Right ventricle myocardium superior (tissue), 1 donor: ENCODE results near the gene RWDD4. TPM values are rescaled to one million over a fixed set of nuclear protein-coding genes. Genes with fewer than 3 reads are reported as not detected.

ENCODE experiments used
- ATAC-seq: fragments of 200-7000 bp; cut with Tn5 transposase; one replicate; pipeline ENCODE4 v1.9.1; 2020; ENCODE audit warnings: mild to moderate bottlenecking; ENCODE audit not compliant: poor library complexity
- DNase-seq: peaks from one replicate; pipeline ENCODE4 v3.0.0-alpha.2; 2020
- intact Hi-C: fragments of 100-400 bp; cut with DNase I; formaldehyde crosslinking; loops from one replicate; pipeline ENCODE4 v1.11.2; 2022
- long read RNA-seq: library from polyadenylated mRNA; unstranded; transcript quantifications from one replicate; pipeline ENCODE4 v2.0.0, GENCODE V29; 2021
- total RNA-seq: library from RNA; stranded (reverse); fragmentation: NEBNext Ultra II Directional; extraction: Animal tissue kit (Norgen Biotek cat#: 25700); gene quantifications from one replicate; pipeline ENCODE4 v1.2.1, GENCODE V29; 2021
- donor health status: DM: no; HTN: yes; CAD: no; lungs with severe emphysema.

The RWDD4 gene
- 15.1 TPM for total RNA-seq
- long read RNA-seq, transcript RWDD4-202 (7 exons, 2,590 nt), result major isoform, 39 of 51 reads
- long read RNA-seq, partial matches to known transcripts, result 2 of 51 reads
- long read RNA-seq, other reads (novel, unspliced or antisense), result 10 of 51 reads

GRCh38 chr4:183659029-183659871, at the start of gene RWDD4, which contains the start of gene TRAPPC11:
RWDD4 (minus strand) TSS chr4:183659185; CDS start chr4:183658952, 233 bp downstream.
TRAPPC11 (plus strand) TSS chr4:183659293; CDS start chr4:183663868, 4,575 bp downstream.
- intact Hi-C loops, result no loop called here
- DNase-seq (peak; percentile 98), ATAC-seq (peak; percentile 100)

GRCh38 chr4:183702492-183702891, 43.5 kb upstream of the RWDD4 start:
- intact Hi-C loops, result no loop called here
- DNase-seq, result no peak
- ATAC-seq, result no peak

- intact Hi-C loops, result no loop called here
- ATAC-seq (no peak), DNase-seq (no peak)
Observed at GRCh38 chr4:183700407-183700806, 41.4 kb upstream of the RWDD4 start.

DNA sequence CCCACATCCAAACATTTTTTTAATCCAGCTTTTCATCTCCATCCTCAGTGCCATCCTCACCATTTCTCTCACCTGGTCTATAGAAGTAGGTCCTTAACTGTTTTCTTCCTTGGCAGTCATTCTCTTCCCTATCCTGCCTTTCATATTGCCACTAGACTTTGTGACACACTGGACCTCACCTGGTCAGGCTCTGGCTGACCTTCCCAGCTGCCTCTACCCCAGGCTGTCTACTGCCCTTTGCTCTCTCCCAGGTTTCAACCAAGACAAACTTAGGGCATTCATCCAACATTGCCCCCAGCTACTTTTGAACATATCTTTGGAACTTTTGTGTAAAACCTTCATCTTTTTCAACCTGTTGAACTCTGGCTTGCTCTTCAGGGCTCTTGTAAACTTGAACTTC, 39.9 kb upstream of the RWDD4 start:
- DNase-seq (no peak), ATAC-seq (no peak)
- intact Hi-C loops, result no loop called here

- no peak for ATAC-seq
- intact Hi-C loops, result no loop called here
- DNase-seq, result no peak
Observed at GRCh38 chr4:183691897-183692296, 32.9 kb upstream of the RWDD4 start.

- DNase-seq, result no peak
- ATAC-seq, result no peak
- intact Hi-C loops, result no loop called here
Observed at GRCh38 chr4:183691006-183691405, 32.0 kb upstream of the RWDD4 start.

DNA sequence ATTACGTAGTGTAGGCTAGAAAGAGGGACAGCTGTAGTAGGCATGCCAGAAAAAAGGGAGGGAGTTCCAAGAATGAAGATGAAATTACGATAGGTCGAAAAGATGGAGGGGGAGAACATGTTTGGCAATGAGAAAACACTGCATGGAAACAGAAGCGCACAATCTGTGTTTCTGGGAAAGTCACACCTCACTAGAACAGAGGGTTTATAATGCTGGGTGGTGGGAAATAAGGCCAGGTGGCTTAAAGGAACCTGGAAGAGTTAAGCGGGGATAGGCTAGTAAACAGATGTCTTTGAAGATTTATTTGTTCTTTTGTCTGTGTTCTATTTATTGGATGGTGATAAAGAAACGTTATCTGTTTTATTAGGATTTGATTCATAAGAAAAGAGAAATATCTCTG, 29.2 kb upstream of the RWDD4 start:
- no peak for DNase-seq
- intact Hi-C loops, result no loop called here
- no peak for ATAC-seq

DNA sequence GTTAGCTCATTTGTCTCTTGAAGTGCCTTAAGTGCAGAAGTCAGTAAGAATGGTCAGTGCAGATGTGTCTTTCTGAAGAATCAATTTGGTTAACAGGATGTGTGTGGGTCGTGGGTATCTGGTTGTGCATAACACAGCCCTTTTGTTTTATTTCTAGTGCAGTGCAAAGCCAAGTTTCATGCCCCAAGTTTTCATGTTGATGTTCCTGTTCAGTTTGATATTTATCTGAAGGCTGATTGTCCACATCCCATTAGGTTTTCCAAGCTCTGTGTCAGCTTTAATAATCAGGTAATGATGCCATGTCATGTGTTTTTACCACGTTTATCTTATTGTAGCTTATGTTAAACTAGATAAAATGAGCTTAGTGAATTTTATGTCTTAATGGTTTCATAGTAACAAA, 27.5 kb upstream of the RWDD4 start:
- DNase-seq (no peak), ATAC-seq (no peak)
- intact Hi-C loops, result no loop called here

DNA sequence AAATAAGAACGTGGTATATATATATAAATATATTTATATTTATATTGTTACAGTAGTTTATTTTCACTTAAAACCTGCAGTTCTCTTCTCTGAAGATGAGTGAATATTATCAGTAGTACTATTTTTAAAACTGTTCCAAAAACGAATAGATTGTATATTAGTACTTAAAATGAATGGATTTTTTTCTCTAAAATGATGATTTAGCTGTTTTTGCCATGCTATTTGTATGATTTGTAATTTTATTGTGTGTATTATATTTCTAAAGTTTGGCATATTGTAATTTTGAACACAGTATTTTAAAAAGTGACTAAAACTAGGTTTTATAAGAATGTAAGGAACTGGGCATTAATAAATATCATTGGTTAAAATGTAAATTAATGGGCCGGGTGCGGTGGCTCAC, 22.1 kb upstream of the RWDD4 start:
- ATAC-seq, result no peak
- intact Hi-C loops, result no loop called here
- no peak for DNase-seq

DNA sequence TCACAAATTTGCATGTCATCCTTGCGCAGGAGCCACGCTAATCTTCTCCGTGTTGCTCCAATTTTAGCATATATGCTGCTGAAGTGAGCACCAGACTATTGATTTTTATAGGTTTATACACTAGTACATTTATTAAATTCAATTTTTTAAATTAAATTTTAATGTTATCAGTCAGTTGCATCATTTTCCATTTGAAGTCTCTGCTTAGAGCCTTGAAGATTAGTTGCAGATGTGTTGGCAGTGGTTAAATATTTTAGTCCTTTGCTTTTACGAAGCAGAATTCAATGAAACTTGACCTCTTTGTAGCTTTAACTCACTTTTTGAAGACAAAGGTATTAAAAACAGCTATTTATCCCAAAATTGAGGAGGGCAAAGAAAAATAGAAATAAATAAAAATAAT, 16.6 kb upstream of the RWDD4 start:
- no peak for ATAC-seq

GRCh38 chr4:183674153-183674552, 15.2 kb upstream of the RWDD4 start:
- no peak for ATAC-seq

More for the DNA sequence above, 16.6 kb upstream of the RWDD4 start:
- DNase-seq, result no peak
- intact Hi-C loops, result no loop called here

GRCh38 chr4:183670960-183671555, 12.1 kb upstream of the RWDD4 start:
- no peak for DNase-seq
- intact Hi-C loops, result no loop called here

More at GRCh38 chr4:183674153-183674552, 15.2 kb upstream of the RWDD4 start:
- DNase-seq, result no peak
- intact Hi-C loops, result no loop called here

GRCh38 chr4:183670251-183670650, 11.3 kb upstream of the RWDD4 start:
- DNase-seq (no peak), ATAC-seq (no peak)
- intact Hi-C loops, result no loop called here

More at GRCh38 chr4:183670960-183671555, 12.1 kb upstream of the RWDD4 start:
- ATAC-seq, result no peak

DNA sequence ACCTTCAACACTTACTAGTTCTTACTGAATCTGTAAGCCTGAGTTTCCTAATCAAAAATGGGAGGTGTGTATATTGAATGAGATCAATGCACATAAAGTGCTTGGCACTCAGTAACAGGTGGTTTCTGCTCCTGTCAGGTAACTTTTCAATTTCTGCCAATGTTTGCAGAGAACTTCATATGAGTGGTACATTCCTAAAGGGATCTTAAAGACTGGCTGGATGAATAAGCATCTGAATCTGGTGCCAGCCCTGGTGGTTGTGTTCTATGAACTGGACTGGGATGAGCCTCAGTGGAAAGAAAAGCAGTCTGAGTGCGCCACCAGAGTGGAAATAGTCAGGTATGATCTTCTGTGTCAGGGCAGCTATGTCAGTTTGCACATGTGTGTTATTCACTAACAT, 7.1 kb upstream of the RWDD4 start:
- intact Hi-C loops, result no loop called here
- DNase-seq, result no peak
- no peak for ATAC-seq

GRCh38 chr4:183659872-183660242, 872 bp upstream of the RWDD4 start:
- intact Hi-C loops, result no loop called here
- DNase-seq (no peak), ATAC-seq (no peak)

GRCh38 chr4:183658362-183659028, 490 bp downstream of the RWDD4 start:
- ATAC-seq (peak; percentile 48), DNase-seq (peak; percentile 48)
- intact Hi-C loops, result no loop called here

DNA sequence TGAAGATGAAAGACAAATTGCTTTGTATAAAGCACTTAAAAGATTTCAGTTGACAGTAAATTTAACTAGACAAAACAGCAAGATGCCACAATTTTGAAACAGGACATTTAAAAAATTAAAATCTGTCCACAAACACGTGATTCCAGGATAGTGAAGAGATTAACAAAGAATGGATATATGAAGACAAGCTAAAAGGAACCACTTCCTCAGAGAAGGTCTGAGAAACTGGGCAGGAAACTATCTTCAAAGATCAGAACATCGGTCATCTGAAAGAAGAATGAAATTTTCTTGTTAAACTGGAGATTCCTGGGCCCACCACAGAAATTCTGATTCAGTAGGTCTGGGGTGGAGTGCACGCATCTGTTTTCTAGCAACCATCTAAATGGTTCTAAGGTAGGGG, 1.4 kb downstream of the RWDD4 start:
- no peak for DNase-seq
- intact Hi-C loops, result no loop called here
- ATAC-seq, result no peak

DNA sequence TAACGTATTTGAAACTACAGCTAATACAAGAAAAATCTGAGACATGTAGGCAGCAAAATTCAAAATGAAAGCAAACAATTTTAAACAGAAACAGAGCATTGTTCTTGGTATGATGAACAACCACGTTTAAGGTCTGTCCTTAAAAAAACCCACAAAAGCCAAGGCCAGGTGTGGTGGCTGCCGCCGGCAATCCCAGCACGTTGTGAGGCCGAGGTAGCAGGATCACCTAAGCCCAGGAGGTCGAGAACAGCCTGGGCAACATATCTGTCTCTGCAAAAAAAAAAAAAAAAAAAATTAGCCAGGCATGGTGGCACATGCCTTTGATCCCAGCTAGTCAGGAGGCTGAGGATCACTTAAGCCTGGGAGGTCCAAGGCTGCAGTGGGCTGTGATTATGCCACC, 13.7 kb downstream of the RWDD4 start:
- ATAC-seq, result no peak
- intact Hi-C loops, result no loop called here
- no peak for DNase-seq

DNA sequence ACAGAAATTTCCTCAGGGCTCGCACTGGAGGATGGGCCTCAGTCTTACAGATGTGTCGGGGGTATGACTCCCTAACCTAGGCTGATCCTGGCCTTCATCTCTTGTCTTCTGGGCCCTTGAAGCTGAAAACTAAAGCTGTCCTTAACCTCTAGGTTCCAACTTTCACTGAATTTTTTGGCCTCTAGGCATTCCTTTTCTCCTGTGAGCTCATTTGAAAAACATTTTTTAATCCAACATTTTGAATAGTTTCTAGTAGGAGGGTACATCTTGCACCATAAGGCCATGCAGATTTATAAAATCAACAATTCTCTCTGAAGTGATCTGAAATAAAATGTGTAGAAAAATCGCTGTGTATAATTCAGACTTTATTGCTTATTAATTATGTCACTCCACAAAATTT, 19.7 kb downstream of the RWDD4 start:
- intact Hi-C loops, result no loop called here
- DNase-seq (no peak), ATAC-seq (no peak)
